Islet precursor cell (in vitro differentiated cells): ENCODE data around the gene ODF4.
A peak's percentile ranks its signal among the peaks of the same experiment; 100 is the strongest.

Source experiments
- DNase-seq: peaks from one replicate; pipeline ENCODE4 v3.0.0-alpha.2; 2018

Gene ODF4

GRCh38 chr17:8339540-8339939, at the start of gene ODF4:
Gene ODF4 (plus strand): TSS chr17:8339840. CDS start chr17:8340052, 212 bp downstream.
- DNase-seq = no peak

GRCh38 chr17:8290043-8290442, 49.6 kb upstream of the ODF4 start:
- DNase-seq = no peak

- no peak for DNase-seq
Measured at GRCh38 chr17:8292639-8293395, 46.8 kb upstream of the ODF4 start.

GRCh38 chr17:8294361-8294760, 45.3 kb upstream of the ODF4 start:
- DNase-seq = no peak

- no peak for DNase-seq
Measured at GRCh38 chr17:8294814-8295316, 44.8 kb upstream of the ODF4 start.

GRCh38 chr17:8300226-8300625, 39.4 kb upstream of the ODF4 start:
- DNase-seq = no peak

GRCh38 chr17:8300627-8301242, 38.9 kb upstream of the ODF4 start:
- DNase-seq = peak; percentile 89

GRCh38 chr17:8310601-8311123, 29.0 kb upstream of the ODF4 start:
- DNase-seq = no peak

GRCh38 chr17:8311131-8311790, 28.4 kb upstream of the ODF4 start:
- DNase-seq = no peak

GRCh38 chr17:8312251-8312650, 27.4 kb upstream of the ODF4 start:
- no peak for DNase-seq

- no peak for DNase-seq
Measured at GRCh38 chr17:8312726-8313600, 26.7 kb upstream of the ODF4 start.

- DNase-seq = no peak
Measured at GRCh38 chr17:8314797-8315763, 24.6 kb upstream of the ODF4 start.

- no peak for DNase-seq
Measured at GRCh38 chr17:8315764-8316217, 23.8 kb upstream of the ODF4 start.

GRCh38 chr17:8318010-8318935, 21.4 kb upstream of the ODF4 start:
- DNase-seq = no peak

- DNase-seq = no peak
Measured at GRCh38 chr17:8320262-8320661, 19.4 kb upstream of the ODF4 start.

- no peak for DNase-seq
Measured at GRCh38 chr17:8320990-8321389, 18.6 kb upstream of the ODF4 start.

- DNase-seq = no peak
Measured at GRCh38 chr17:8322061-8322460, 17.6 kb upstream of the ODF4 start.

- no peak for DNase-seq
Measured at GRCh38 chr17:8324132-8324531, 15.5 kb upstream of the ODF4 start.

GRCh38 chr17:8324923-8325322, 14.7 kb upstream of the ODF4 start:
- no peak for DNase-seq
